Measurements from ENCODE around the gene MAFB.

GRCh38 chr20:40655451-40655850 is 33.6 kb downstream of the MAFB start:
- TF ChIP-seq CTCF (IDR thresholded peaks at IDR 0.05) (no peak), POLR2A (IDR thresholded peaks at IDR 0.05) (no peak)
